Measurements from ENCODE around the gene ELL2. TPM values are rescaled to one million over a fixed set of nuclear protein-coding genes. Genes with fewer than 3 reads are reported as not detected.

The ELL2 gene
- total and polyA plus RNA-seq, 8 donors = 15.3 to 62.7 (median 24.3) TPM

DNA sequence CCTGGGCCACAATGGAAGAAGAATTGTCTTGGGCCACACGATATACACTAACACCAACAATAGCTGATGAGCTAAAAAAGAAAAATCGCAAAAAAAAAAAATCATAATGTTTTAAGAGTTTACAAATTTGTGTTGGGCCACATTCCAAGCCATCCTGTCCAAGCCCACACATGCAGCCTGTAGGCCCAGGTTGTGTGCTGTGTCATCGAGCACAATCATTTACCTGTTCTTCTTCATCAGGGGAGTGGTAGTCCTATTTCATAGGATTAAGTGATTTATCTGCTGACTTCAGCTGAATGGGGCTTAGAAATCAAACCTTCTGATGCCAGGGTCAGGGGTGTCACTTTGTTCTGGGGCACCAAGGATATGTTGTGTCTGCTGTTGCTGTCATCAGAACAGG is 44.6 kb upstream of the ELL2 start:
- TF ChIP-seq CTCF (IDR thresholded peaks at IDR 0.05) = no peak
- H3K36me3 ChIP-seq = no peaks in the 10 kb centered on the region
- no peak for ATAC-seq

GRCh38 chr5:96004754-96005153 is 43.1 kb upstream of the ELL2 start:
- no peak overlapping the region for H3K27ac ChIP-seq
- H3K9me3 ChIP-seq = no peaks in the 10 kb centered on the region
- no peaks in the 10 kb centered on the region for H3K36me3 ChIP-seq
- no peak for TF ChIP-seq CTCF (IDR thresholded peaks at IDR 0.05)
- intact Hi-C loops (cut with DNase I) = no loop called here
- no peak for DNase-seq
- H3K27me3 ChIP-seq = no peaks in the 10 kb centered on the region
- no peaks in the 10 kb centered on the region for H3K4me1 ChIP-seq
- H3K4me3 ChIP-seq = no peak overlapping the region
- no peak for ATAC-seq

More for the DNA sequence above, 44.6 kb upstream of the ELL2 start:
- no peaks in the 10 kb centered on the region for H3K4me1 ChIP-seq
- no peak overlapping the region for H3K4me3 ChIP-seq
- intact Hi-C loops (cut with DNase I) = no loop called here
- no peaks in the 10 kb centered on the region for H3K9me3 ChIP-seq
- H3K27me3 ChIP-seq = no peaks in the 10 kb centered on the region
- no peak for DNase-seq
- H3K27ac ChIP-seq = no peak overlapping the region

DNA sequence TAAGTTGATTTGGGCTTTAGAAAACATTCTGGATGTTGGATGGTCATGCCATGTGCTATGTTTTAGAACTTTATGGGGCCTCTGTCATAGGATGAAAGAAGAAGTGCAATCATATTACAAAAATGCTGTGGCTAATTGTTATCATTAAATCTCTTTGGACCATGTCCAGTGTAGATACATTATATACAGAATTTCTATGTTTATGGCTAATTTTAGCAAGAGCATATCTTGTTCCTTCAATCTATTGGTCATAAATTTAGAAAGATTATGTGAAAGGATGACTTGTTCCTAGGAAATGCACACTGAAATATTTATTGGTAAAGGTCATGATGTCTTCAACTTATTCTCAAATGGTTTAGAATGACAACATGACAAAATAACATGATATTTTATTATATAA is 42.4 kb upstream of the ELL2 start:
- no peaks in the 10 kb centered on the region for H3K9me3 ChIP-seq
- no peak for TF ChIP-seq CTCF (IDR thresholded peaks at IDR 0.05)
- no peaks in the 10 kb centered on the region for H3K27me3 ChIP-seq
- intact Hi-C loops (cut with DNase I) = no loop called here
- no peaks in the 10 kb centered on the region for H3K4me1 ChIP-seq
- H3K36me3 ChIP-seq = no peaks in the 10 kb centered on the region
- H3K4me3 ChIP-seq = no peak overlapping the region
- ATAC-seq = no peak
- DNase-seq = no peak
- H3K27ac ChIP-seq = no peak overlapping the region

GRCh38 chr5:96001262-96001661 is 39.6 kb upstream of the ELL2 start:
- TF ChIP-seq CTCF (IDR thresholded peaks at IDR 0.05) = no peak
- DNase-seq (no peak), ATAC-seq (no peak)
- Histone ChIP-seq H3K4me3 (no peak overlapping the region), H3K36me3 (no peaks in the 10 kb centered on the region), H3K27me3 (no peaks in the 10 kb centered on the region), H3K27ac (no peak overlapping the region), H3K4me1 (no peaks in the 10 kb centered on the region), H3K9me3 (no peaks in the 10 kb centered on the region)
- intact Hi-C loops (cut with DNase I) = no loop called here

GRCh38 chr5:96000308-96000707 is 38.7 kb upstream of the ELL2 start:
- Histone ChIP-seq H3K4me1 (no peaks in the 10 kb centered on the region), H3K36me3 (no peaks in the 10 kb centered on the region), H3K27me3 (no peaks in the 10 kb centered on the region), H3K4me3 (no peak overlapping the region), H3K27ac (no peak overlapping the region), H3K9me3 (no peaks in the 10 kb centered on the region)
- ATAC-seq (no peak), DNase-seq (no peak)
- no peak for TF ChIP-seq CTCF (IDR thresholded peaks at IDR 0.05)
- intact Hi-C loops (cut with DNase I) = no loop called here
